WERI-Rb-1 (cell line): ENCODE data around the gene MRPL2.

Experiments used
- DNase-seq: peaks from one replicate; pipeline ENCODE4 v3.0.0-alpha.2; 2020
- H3K27ac ChIP-seq: fragments of 250-450 bp; sonication (Bioruptor Pico); 2 replicates; pipeline ENCODE4 v1.5.1; 2020; ENCODE audit warnings: mild to moderate bottlenecking, moderate library complexity
- H3K27me3 ChIP-seq: fragments of 250-450 bp; sonication (Bioruptor Pico); 2 replicates; pipeline ENCODE4 v1.5.1; 2021; ENCODE audit warnings: mild to moderate bottlenecking, low read depth, moderate library complexity; ENCODE audit not compliant: insufficient read depth, severe bottlenecking
- H3K36me3 ChIP-seq: fragments of 250-450 bp; sonication (Bioruptor Pico); 2 replicates; pipeline ENCODE4 v1.5.1; 2020; ENCODE audit warnings: mild to moderate bottlenecking, moderate library complexity
- H3K4me3 ChIP-seq: 2 replicates; pipeline ENCODE4 v1.5.1; 2011; ENCODE audit warnings: low read depth, mild to moderate bottlenecking, control low read depth, low read length
- H3K9me3 ChIP-seq: fragments of 250-450 bp; sonication (Bioruptor Pico); 2 replicates; pipeline ENCODE4 v1.5.1; 2021; ENCODE audit warnings: mild to moderate bottlenecking, moderate library complexity; ENCODE audit not compliant: severe bottlenecking
- TF ChIP-seq, protein P1 (sequence below): IDR thresholded peaks from 2 replicates; pipeline ENCODE4 v1.5.1; 2011; ENCODE audit warnings: low read depth, mild to moderate bottlenecking, control low read depth, inconsistent platforms, low read length

Gene MRPL2

DNA sequence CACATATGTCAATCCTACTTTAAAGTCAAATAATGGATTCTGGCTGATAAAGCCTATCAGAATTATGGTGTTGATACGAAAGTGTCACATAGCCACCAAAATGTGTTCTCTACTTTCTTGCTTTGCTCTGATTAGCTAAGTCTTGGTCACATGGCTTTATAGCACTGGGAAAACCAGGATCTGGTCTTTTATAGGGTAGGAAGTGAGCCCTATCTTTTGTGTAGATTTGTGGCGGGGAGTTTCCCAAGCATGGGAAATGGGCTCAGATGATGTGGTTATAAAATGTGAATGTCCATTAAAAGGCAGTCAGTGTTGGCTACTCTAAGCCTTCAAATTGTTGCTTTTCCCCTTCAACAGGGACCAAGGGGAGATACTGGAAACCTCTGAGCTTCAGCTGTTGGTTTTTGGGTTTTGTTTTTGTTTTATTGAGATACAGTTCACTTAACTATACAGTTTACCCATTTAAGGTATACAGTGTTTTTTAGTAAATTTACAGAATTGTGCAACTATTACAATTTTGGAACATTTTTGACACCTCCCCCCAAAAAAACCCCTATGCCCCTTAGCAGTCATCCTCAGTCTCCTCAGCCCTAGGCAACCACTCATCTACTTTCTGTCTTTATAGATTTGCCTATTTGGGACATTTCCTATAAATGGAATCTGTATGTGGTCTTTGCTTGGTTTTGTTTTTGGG, 25.6 kb downstream of the MRPL2 start:
- Histone ChIP-seq H3K27me3 (no peaks in the 10 kb centered on the region), H3K27ac (no peak overlapping the region), H3K9me3 (no peaks in the 10 kb centered on the region), H3K4me3 (no peak overlapping the region), H3K36me3 (peaks cover 97% of the 10 kb centered on the region)
- DNase-seq: no peak
- TF ChIP-seq, protein P1, sequence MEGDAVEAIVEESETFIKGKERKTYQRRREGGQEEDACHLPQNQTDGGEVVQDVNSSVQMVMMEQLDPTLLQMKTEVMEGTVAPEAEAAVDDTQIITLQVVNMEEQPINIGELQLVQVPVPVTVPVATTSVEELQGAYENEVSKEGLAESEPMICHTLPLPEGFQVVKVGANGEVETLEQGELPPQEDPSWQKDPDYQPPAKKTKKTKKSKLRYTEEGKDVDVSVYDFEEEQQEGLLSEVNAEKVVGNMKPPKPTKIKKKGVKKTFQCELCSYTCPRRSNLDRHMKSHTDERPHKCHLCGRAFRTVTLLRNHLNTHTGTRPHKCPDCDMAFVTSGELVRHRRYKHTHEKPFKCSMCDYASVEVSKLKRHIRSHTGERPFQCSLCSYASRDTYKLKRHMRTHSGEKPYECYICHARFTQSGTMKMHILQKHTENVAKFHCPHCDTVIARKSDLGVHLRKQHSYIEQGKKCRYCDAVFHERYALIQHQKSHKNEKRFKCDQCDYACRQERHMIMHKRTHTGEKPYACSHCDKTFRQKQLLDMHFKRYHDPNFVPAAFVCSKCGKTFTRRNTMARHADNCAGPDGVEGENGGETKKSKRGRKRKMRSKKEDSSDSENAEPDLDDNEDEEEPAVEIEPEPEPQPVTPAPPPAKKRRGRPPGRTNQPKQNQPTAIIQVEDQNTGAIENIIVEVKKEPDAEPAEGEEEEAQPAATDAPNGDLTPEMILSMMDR: no peak

DNA sequence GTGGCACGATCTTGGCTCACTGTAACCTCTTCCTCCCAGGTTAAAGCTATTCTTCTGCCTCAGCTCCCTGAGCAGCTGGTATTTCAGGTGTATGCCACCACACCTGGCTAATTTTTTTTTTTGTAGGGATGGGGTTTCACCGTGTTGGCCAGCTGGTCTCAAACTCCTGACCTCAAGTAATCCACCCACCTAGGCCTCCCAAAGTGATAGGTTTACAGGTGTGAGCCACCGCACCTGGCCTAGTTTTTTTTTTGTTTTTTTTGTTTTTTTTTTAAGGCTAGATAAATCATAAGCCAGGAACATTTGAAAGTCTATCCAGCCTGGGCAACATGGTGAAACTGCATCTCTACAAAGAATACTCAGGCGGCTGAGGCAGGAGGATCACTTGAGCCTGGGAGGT, 26.9 kb downstream of the MRPL2 start:
- no peak overlapping the region for H3K27ac ChIP-seq
- no peak overlapping the region for H3K4me3 ChIP-seq
- H3K9me3 ChIP-seq: no peaks in the 10 kb centered on the region
- H3K27me3 ChIP-seq: no peaks in the 10 kb centered on the region
- peaks cover 97% of the 10 kb centered on the region for H3K36me3 ChIP-seq
- no peak for DNase-seq
- TF ChIP-seq, protein P1: no peak

DNA sequence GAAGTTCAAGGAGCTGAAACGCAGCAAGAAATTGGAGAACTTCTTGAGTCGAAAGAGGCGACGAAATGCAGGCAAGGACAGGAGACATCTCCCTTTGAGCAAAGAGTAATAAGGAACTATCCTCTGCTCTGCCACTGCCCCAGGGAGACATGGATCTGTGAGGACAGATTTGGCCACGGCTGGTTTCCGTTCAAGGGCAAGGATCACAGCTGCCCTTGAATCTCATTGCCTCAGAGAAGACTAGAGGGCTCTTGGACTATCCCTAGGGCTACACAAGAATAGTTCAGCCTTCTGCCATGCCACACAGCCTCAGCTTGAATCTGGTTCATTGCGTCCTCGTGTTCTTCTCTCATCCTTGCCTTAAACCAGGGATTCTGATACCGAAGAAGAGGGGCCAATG, 30.1 kb downstream of the MRPL2 start:
- H3K4me3 ChIP-seq: no peak overlapping the region
- H3K36me3 ChIP-seq: peaks cover 99% of the 10 kb centered on the region
- no peaks in the 10 kb centered on the region for H3K9me3 ChIP-seq

DNA sequence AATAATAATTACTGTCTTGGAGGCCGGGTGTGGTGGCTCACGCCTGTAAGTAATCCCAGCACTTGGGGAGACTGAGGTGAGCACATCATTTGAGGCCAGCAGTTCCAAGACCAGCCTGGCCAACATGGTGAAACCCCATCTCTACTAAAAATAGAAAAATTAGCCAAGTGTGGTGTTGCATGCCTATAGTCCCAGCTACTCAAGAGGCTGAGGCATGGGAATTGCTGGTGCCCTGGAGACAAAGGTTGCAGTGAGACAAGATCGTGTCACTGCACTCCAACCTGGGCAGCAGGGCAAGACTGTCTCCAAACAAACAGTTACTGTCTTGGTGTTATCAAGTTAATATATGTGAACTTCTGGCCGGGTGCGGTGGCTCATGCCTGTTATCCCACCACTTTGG, 32.9 kb downstream of the MRPL2 start:
- H3K9me3 ChIP-seq: no peaks in the 10 kb centered on the region
- no peak for DNase-seq
- no peaks in the 10 kb centered on the region for H3K27me3 ChIP-seq
- H3K4me3 ChIP-seq: no peak overlapping the region
- no peak overlapping the region for H3K27ac ChIP-seq
- TF ChIP-seq, protein P1: no peak
- peaks cover 87% of the 10 kb centered on the region for H3K36me3 ChIP-seq

More for the DNA sequence above, 30.1 kb downstream of the MRPL2 start:
- Histone ChIP-seq H3K27me3 (no peaks in the 10 kb centered on the region), H3K27ac (no peak overlapping the region)
- DNase-seq: no peak
- TF ChIP-seq, protein P1: no peak

DNA sequence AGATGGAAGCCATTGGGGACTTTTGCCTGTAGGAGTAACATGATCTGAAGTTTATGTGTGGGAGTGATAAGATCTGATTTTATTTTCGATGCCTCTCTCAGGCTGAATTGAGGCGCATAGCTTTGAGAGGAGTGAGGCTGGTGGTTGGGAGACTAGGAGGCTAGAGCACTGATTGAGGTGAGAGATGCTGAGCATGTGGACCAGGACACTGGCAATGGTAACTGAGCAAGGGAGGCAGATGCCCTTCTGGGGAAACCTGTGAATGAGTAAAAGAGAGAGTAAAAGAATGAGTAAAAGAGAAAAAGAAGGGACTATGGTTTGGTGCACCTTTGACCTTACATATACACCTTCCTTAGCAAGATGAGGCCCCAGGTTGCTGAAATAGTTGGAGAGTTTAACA, 34.8 kb downstream of the MRPL2 start:
- Histone ChIP-seq H3K36me3 (peaks cover 85% of the 10 kb centered on the region), H3K9me3 (no peaks in the 10 kb centered on the region), H3K27me3 (no peaks in the 10 kb centered on the region), H3K4me3 (no peak overlapping the region), H3K27ac (no peak overlapping the region)
- DNase-seq: no peak
- TF ChIP-seq, protein P1: no peak
